H1 (cell line): ENCODE results near the gene RBMY1J. TPM values are rescaled to one million over a fixed set of nuclear protein-coding genes. Genes with fewer than 3 reads are reported as not detected.
"Not testable (repeated sequence)": the region's sequence is repeated elsewhere in the genome, so short reads cannot be mapped to it uniquely, and the experiment has no call there.

Experiments used
- CTCF ChIA-PET: fragments of 300-600 bp; sonication (Branson Sonifier 250); formaldehyde crosslinking; loops from one replicate; lab custom pipeline; 2021; ENCODE audit not compliant: partially characterized antibody; lab: Charles Lee
- POLR2A ChIA-PET: fragments of 300-600 bp; sonication (Branson Sonifier 250); formaldehyde crosslinking; loops from one replicate; lab custom pipeline; 2021; ENCODE audit warnings: inconsistent platforms; ENCODE audit not compliant: partially characterized antibody; lab: Charles Lee
- DNase-seq, 2 experiments: peaks; one replicate each; pipeline versions ENCODE4 v3.0.0 to v3.0.0-alpha.2; 2010 to 2022; ENCODE audit warnings: low spot score in 2 of 2, low read depth in 1 of 2, mixed read lengths in 1 of 2
- FAIRE-seq: peaks from 2 replicates; lab custom pipeline; 2011; peaks lifted over from hg19 to GRCh38; lab: Jason Lieb, UNC
- H2AFZ ChIP-seq: 2 replicates; pipeline ENCODE4 v1.8.1; 2012; ENCODE audit warnings: low read length, inconsistent platforms
- H2AK5ac ChIP-seq: 2 replicates; pipeline ENCODE4 v1.6.1; 2013; ENCODE audit warnings: low read depth, low read length
- H2BK120ac ChIP-seq: replicated peaks from 2 replicates; pipeline ENCODE3; 2013; ENCODE audit warnings: low read depth, low read length, inconsistent platforms
- H2BK12ac ChIP-seq: 2 replicates; pipeline ENCODE4 v1.6.1; 2013; ENCODE audit warnings: low read depth, low read length
- H2BK15ac ChIP-seq: 2 replicates; pipeline ENCODE4 v1.6.1; 2013; ENCODE audit warnings: low read length
- H2BK20ac ChIP-seq: 2 replicates; pipeline ENCODE4 v1.6.1; 2013; ENCODE audit warnings: low read length
- H2BK5ac ChIP-seq: 2 replicates; pipeline ENCODE4 v1.6.1; 2013; ENCODE audit warnings: low read depth, low read length
- H3K14ac ChIP-seq: 2 replicates; pipeline ENCODE4 v1.6.1; 2013; ENCODE audit warnings: inconsistent platforms; ENCODE audit not compliant: insufficient read length
- H3K18ac ChIP-seq: 2 replicates; pipeline ENCODE4 v1.6.1; 2013; ENCODE audit warnings: low read length; ENCODE audit errors: extremely low read depth
- H3K23ac ChIP-seq: 2 replicates; pipeline ENCODE4 v1.6.1; 2013; ENCODE audit warnings: inconsistent platforms; ENCODE audit not compliant: insufficient read length
- H3K23me2 ChIP-seq: 2 replicates; pipeline ENCODE4 v1.6.1; 2013; ENCODE audit warnings: low read depth, low read length
- H3K27ac ChIP-seq: 2 replicates; pipeline ENCODE4 v1.6.1; 2011; ENCODE audit warnings: low read depth, low read length, inconsistent platforms
- H3K27me3 ChIP-seq, 4 experiments: replicated peaks in 1 of 4; 1 replicate in 1 of 4; 2 replicates in 3 of 4; pipeline versions ENCODE4 v1.6.1 to v1.8.1; 2011 to 2013; ENCODE audit warnings: low read length in 3 of 4, mild to moderate bottlenecking in 3 of 4, inconsistent platforms in 2 of 4, mixed read lengths in 2 of 4, moderate library complexity in 1 of 4; ENCODE audit not compliant: control insufficient read depth in 3 of 4, insufficient read depth in 3 of 4; ENCODE audit errors: extremely low read depth in 1 of 4
- H3K36me3 ChIP-seq, 4 experiments: 2 replicates each; pipeline versions ENCODE4 v1.6.1 to v1.8.1; 2011 to 2013; ENCODE audit warnings: mild to moderate bottlenecking in 4 of 4, low read length in 3 of 4, moderate library complexity in 2 of 4, control low read depth in 1 of 4, inconsistent platforms in 1 of 4; ENCODE audit not compliant: insufficient read depth in 4 of 4, control insufficient read depth in 2 of 4
- H3K4ac ChIP-seq: replicated peaks from 2 replicates; pipeline ENCODE3; 2013; ENCODE audit warnings: low read length, low read depth, mixed read lengths, inconsistent platforms; ENCODE audit not compliant: insufficient read length
- H3K4me1 ChIP-seq, 4 experiments: replicated peaks in 1 of 4; 1 replicate in 1 of 4; 2 replicates in 3 of 4; pipeline versions ENCODE4 v1.6.1 to v1.8.1; 2011 to 2013; ENCODE audit warnings: low read length in 3 of 4, inconsistent platforms in 2 of 4, mixed read lengths in 1 of 4; ENCODE audit not compliant: insufficient read depth in 4 of 4, control insufficient read depth in 3 of 4
- H3K4me2 ChIP-seq, 2 experiments: 2 replicates each; pipeline versions ENCODE4 v1.6.1 to v1.8.1; 2011 to 2013; ENCODE audit warnings: low read depth in 2 of 2, low read length in 2 of 2, control low read depth in 1 of 2, inconsistent platforms in 1 of 2, mild to moderate bottlenecking in 1 of 2; ENCODE audit not compliant: insufficient read depth in 1 of 2
- H3K4me3 ChIP-seq, 4 experiments: fragments of 200-600, 300-600 bp in 1 of 4; sonication (generic), shearing (Covaris generic), sonication (Bioruptor Twin) in 1 of 4; 2 replicates each; pipeline versions ENCODE4 v1.5.1 to v1.8.1; 2011 to 2016; ENCODE audit warnings: low read length in 4 of 4, low read depth in 3 of 4, control low read depth in 2 of 4, inconsistent platforms in 2 of 4, mild to moderate bottlenecking in 2 of 4, mixed read lengths in 1 of 4, moderate library complexity in 1 of 4; ENCODE audit not compliant: insufficient read depth in 2 of 4; ENCODE audit errors: extremely low read depth in 1 of 4
- H3K56ac ChIP-seq: replicated peaks from 2 replicates; pipeline ENCODE3; 2013; ENCODE audit warnings: low read depth, mild to moderate bottlenecking, mixed read lengths, low read length, inconsistent platforms; ENCODE audit not compliant: insufficient read length
- H3K79me1 ChIP-seq: 2 replicates; pipeline ENCODE4 v1.6.1; 2013; ENCODE audit warnings: low read depth, low read length, control low read depth
- H3K79me2 ChIP-seq, 2 experiments: 2 replicates each; pipeline versions ENCODE4 v1.6.1 to v1.8.1; 2012 to 2013; ENCODE audit warnings: low read length in 2 of 2, mild to moderate bottlenecking in 2 of 2, inconsistent platforms in 1 of 2; ENCODE audit not compliant: insufficient read depth in 2 of 2, control insufficient read depth in 1 of 2
- H3K9ac ChIP-seq, 4 experiments: replicated peaks in 1 of 4; 1 replicate in 1 of 4; 2 replicates in 3 of 4; pipeline versions ENCODE4 v1.6.1 to v1.8.1; 2011 to 2013; ENCODE audit warnings: low read depth in 3 of 4, low read length in 3 of 4, control low read depth in 2 of 4, mild to moderate bottlenecking in 2 of 4, moderate library complexity in 2 of 4, inconsistent platforms in 1 of 4; ENCODE audit errors: extremely low read depth in 1 of 4
- H3K9me3 ChIP-seq, 2 experiments: 2 replicates each; pipeline versions ENCODE4 v1.6.1 to v1.8.1; 2012 to 2013; ENCODE audit warnings: mild to moderate bottlenecking in 2 of 2, moderate library complexity in 2 of 2, control low read depth in 1 of 2, inconsistent platforms in 1 of 2, low read depth in 1 of 2, low read length in 1 of 2, mixed read lengths in 1 of 2; ENCODE audit not compliant: insufficient read depth in 2 of 2
- H4K20me1 ChIP-seq, 2 experiments: replicated peaks in 1 of 2; 2 replicates each; pipeline versions ENCODE3 to v1.8.1; 2011 to 2013; ENCODE audit warnings: inconsistent platforms in 2 of 2, low read length in 2 of 2, mild to moderate bottlenecking in 1 of 2; ENCODE audit not compliant: insufficient read depth in 2 of 2, control insufficient read depth in 1 of 2
- H4K5ac ChIP-seq: 2 replicates; pipeline ENCODE4 v1.6.1; 2013; ENCODE audit warnings: low read length, low read depth, mixed read lengths, inconsistent platforms; ENCODE audit not compliant: insufficient read length
- H4K8ac ChIP-seq: 2 replicates; pipeline ENCODE4 v1.8.0; 2013; ENCODE audit warnings: mild to moderate bottlenecking, moderate library complexity, low read length, inconsistent platforms; ENCODE audit not compliant: insufficient read depth; ENCODE audit errors: extremely low read depth
- H4K91ac ChIP-seq: replicated peaks from 2 replicates; pipeline ENCODE3; 2013; ENCODE audit warnings: low read length, mixed read lengths, inconsistent platforms; ENCODE audit not compliant: insufficient read length
- WGBS, 2 experiments: shearing (Covaris generic) in 1 of 2; methylation state at CpG; one replicate each; pipeline versions ENCODE4 v1.1.6 to v1.1.7; 2013 to 2015; ENCODE audit warnings: low lambda C conversion rate in 2 of 2, mixed read lengths in 2 of 2, inconsistent platforms in 1 of 2, low coverage in 1 of 2, missing lambda C conversion rate in 1 of 2; ENCODE audit not compliant: insufficient replicate concordance in 2 of 2, insufficient coverage in 1 of 2, insufficient read length in 1 of 2; ENCODE audit errors: extremely low coverage in 1 of 2, missing lambda C conversion rate in 1 of 2; 5-methylcytosine and 5-hydroxymethylcytosine counted together
- polyA plus RNA-seq, 7 experiments: library from polyadenylated mRNA; depleted of rRNA in 3 of 7; stranded (reverse) in 5 of 7; unstranded in 2 of 7; fragments of >200 nt in 5 of 7; fragments of 200-250 nt in 2 of 7; gene quantifications; 1 replicate in 5 of 7; 2 replicates in 1 of 7; 4 replicates in 1 of 7; pipeline versions ENCODE4 v1.2.1 to v1.2.3, GENCODE V29; 2011 to 2013; ENCODE audit warnings: missing spikeins in 2 of 7, mixed read lengths in 2 of 7
- total RNA-seq: library from RNA; stranded (reverse); fragmentation: NEBNext Ultra II Directional; extraction: Animal tissue kit (Norgen Biotek cat#: 25700); gene quantifications from 2 replicates; pipeline ENCODE4 v1.2.1, GENCODE V29; 2021

RBMY1J gene
- total and polyA plus RNA-seq, 2 of the 8 experiments (the other 6 are each of a cell fraction or from before 2014, with no cell fraction given) = not detected

DNA sequence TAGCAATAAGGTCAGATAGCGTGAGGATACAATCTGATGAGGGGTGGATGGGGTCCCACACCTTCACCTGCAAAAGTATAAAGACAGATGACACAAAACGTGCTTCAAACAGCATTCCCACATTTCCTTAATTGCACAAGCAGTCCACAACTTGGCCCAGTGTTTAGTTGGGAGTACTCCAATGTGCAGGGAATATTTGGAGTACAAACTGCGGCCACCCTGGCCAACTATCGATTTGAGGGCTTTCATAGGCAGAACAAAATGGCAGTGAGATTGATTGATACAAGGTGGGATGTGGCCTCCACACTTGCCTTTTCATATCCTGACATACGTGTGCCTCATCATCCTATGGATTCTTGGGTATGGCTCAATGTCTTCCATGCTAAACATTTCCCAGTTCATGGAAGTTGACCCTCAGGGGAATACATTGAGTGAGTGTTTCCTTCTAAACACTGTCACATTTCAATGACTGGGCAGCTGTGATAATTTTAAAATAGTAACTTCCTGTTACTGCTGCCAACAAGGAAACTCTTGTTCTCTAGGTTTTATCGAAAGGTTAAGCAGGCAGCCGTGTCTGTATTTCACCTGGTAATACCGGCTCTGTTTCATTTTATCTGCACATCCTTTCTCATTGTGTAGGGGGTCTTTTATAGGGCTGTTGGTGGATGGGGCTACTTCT lies 41.6 kb downstream of the RBMY1J start:
- H3K56ac ChIP-seq, H3K23me2 ChIP-seq, H3K23ac ChIP-seq, POLR2A ChIA-PET, H3K9ac ChIP-seq, H4K20me1 ChIP-seq, H2BK120ac ChIP-seq, H2BK15ac ChIP-seq, H3K9me3 ChIP-seq, DNase-seq, FAIRE-seq, H2AFZ ChIP-seq, H2BK12ac ChIP-seq, H3K79me1 ChIP-seq, H2BK5ac ChIP-seq, H3K14ac ChIP-seq, H4K5ac ChIP-seq, H3K79me2 ChIP-seq, H3K4ac ChIP-seq, H3K4me3 ChIP-seq, H2AK5ac ChIP-seq, H3K27ac ChIP-seq, H3K18ac ChIP-seq, H3K4me2 ChIP-seq, H2BK20ac ChIP-seq, H3K36me3 ChIP-seq, H3K4me1 ChIP-seq, CTCF ChIA-PET, H3K27me3 ChIP-seq, H4K8ac ChIP-seq, H4K91ac ChIP-seq: not testable (repeated sequence)
- WGBS, 2 experiments = no CpG with 5 or more reads among the region's 8 CpGs

DNA sequence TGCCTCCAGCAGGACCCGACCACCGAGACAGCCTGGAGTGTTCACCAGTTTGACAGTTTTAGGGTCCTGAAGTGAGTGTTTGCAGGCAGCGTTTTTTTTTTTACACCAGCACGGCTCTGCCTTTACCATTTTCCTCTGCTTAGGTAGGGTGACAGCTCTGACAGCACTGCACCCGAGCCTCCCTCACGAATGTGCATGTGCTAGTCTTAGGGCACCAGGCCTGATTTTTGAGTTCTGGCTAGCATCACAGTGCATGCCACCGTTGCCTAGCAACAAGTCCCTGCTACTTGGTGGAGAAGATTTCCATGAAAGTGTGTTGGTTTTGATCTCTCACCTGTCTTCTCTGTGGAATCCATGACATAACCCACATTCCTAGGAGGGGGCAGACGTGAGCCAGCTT lies 52.3 kb downstream of the RBMY1J start:
- H2AFZ ChIP-seq, H2BK12ac ChIP-seq, H3K9me3 ChIP-seq, H2BK120ac ChIP-seq, H3K4ac ChIP-seq, POLR2A ChIA-PET, H3K36me3 ChIP-seq, H3K4me2 ChIP-seq, H4K8ac ChIP-seq, H3K79me2 ChIP-seq, H2BK20ac ChIP-seq, H3K9ac ChIP-seq, H3K56ac ChIP-seq, H2BK15ac ChIP-seq, H4K20me1 ChIP-seq, H3K23ac ChIP-seq, CTCF ChIA-PET, H3K27me3 ChIP-seq, H3K14ac ChIP-seq, DNase-seq, H4K5ac ChIP-seq, H3K18ac ChIP-seq, H3K23me2 ChIP-seq, H2AK5ac ChIP-seq, H3K4me3 ChIP-seq, H3K79me1 ChIP-seq, H4K91ac ChIP-seq, H2BK5ac ChIP-seq, FAIRE-seq, H3K4me1 ChIP-seq, H3K27ac ChIP-seq: not testable (repeated sequence)
- no CpG with 5 or more reads among the region's 8 CpGs for WGBS, 2 experiments
